K562 treated with DMSO at 1 percent for 24 hours (cell line): ENCODE data around the gene EIF4E. TPM values are rescaled to one million over a fixed set of nuclear protein-coding genes. Genes with fewer than 3 reads are reported as not detected.

Source experiments
- total RNA-seq: library from RNA; unstranded; fragments of 300-600 nt; gene quantifications from 2 replicates; pipeline ENCODE4 v1.2.3, GENCODE V29; 2022; ENCODE audit warnings: low read depth; ENCODE audit not compliant: insufficient read depth

The EIF4E gene, protein sequence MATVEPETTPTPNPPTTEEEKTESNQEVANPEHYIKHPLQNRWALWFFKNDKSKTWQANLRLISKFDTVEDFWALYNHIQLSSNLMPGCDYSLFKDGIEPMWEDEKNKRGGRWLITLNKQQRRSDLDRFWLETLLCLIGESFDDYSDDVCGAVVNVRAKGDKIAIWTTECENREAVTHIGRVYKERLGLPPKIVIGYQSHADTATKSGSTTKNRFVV
- total RNA-seq = 55.2 and 64.7 TPM in 2 replicates

DNA sequence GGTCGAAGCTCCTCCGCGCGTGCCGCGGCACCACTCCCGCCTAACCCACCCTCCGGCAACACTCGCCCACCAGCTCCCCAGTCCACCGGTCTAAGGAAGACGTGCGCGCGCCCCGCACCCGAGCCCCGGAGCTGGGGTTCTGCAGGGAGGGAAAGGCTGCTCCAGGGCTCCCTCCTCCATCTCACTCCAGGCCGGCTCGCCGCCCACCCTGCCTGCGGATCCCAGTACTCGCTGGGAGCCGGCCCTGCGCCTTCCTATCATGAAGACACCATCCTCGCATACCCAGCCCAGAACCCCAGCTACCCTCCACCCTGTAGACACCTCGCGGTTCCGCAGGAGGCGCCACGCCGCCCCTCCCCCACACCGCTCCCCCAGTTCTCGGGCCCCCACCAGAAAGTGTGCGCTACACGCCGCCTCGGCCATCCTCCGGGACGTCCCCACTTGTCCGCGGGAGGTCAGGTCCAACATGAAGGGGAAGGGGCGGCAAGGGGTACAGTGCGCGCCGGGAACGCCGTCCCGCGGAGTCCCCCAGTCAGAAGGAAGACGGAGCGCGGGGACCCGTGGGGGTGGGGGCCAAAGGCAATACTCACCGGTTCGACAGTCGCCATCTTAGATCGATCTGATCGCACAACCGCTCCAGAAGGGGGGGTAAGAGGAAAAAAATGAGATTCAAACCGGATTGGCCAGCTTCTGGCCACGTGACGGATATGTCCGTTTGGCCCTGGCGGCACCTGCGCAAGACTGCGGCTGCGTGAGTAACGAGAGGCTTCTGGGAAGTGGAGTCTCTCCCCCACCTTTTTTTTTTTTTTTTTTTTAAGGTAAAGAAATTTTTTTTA is at the start of gene EIF4E:
Gene EIF4E, minus strand, starts transcription at position 629 of the 836 bp plus-strand sequence. Its CDS starts 21 bp downstream, at position 608.

Other genes with a start within 250 kb of the EIF4E start
- 26.0 and 35.0 TPM in 2 replicates for gene METAP1, start 66.6 kb upstream of the EIF4E start, total RNA-seq
- gene ADH5, start 159.7 kb upstream of the EIF4E start, total RNA-seq = 74.4 and 94.1 TPM in 2 replicates
- not detected in 2 replicates for gene ADH4, start 215.2 kb upstream of the EIF4E start, total RNA-seq